NT2/D1 (cell line): ENCODE measurements around the gene ZC3H4.
"Not testable (repeated sequence)": the region's sequence is repeated elsewhere in the genome, so short reads cannot be mapped to it uniquely, and the experiment has no call there.

Source experiments
- DNase-seq: peaks from one replicate; pipeline ENCODE4 v3.0.0-alpha.2; 2011; ENCODE audit warnings: low read depth, low spot score
- H3K27me3 ChIP-seq: 2 replicates; pipeline ENCODE4 v1.6.0; 2011; ENCODE audit warnings: mild to moderate bottlenecking; ENCODE audit not compliant: insufficient read length, insufficient read depth
- H3K36me3 ChIP-seq: 2 replicates; pipeline ENCODE4 v1.6.1; 2011; ENCODE audit warnings: mild to moderate bottlenecking, low read length, mixed read lengths; ENCODE audit not compliant: insufficient read depth, insufficient read length
- H3K4me1 ChIP-seq: 2 replicates; pipeline ENCODE4 v1.5.1; 2011; ENCODE audit not compliant: insufficient read depth, insufficient read length
- H3K4me3 ChIP-seq: 2 replicates; pipeline ENCODE4 v1.5.1; 2011; ENCODE audit warnings: low read depth; ENCODE audit not compliant: insufficient read length
- H3K9ac ChIP-seq: 2 replicates; pipeline ENCODE4 v1.6.0; 2011; ENCODE audit warnings: low read depth; ENCODE audit not compliant: insufficient read length
- H3K9me3 ChIP-seq: 2 replicates; pipeline ENCODE4 v1.5.1; 2011; ENCODE audit warnings: mild to moderate bottlenecking, low read length; ENCODE audit not compliant: insufficient read depth
- SUZ12 ChIP-seq: IDR thresholded peaks from 2 replicates; pipeline ENCODE4 v1.6.1; 2011; ENCODE audit not compliant: insufficient read length, insufficient read depth; ENCODE audit errors: extremely low read depth
- YY1 ChIP-seq: IDR thresholded peaks from 2 replicates; pipeline ENCODE4 v1.6.1; 2011; ENCODE audit not compliant: insufficient read length, insufficient read depth
- ZNF274 ChIP-seq: IDR thresholded peaks from 2 replicates; pipeline ENCODE4 v1.6.1; 2011; ENCODE audit warnings: mild to moderate bottlenecking, low read depth, low read length

ZC3H4 gene

DNA sequence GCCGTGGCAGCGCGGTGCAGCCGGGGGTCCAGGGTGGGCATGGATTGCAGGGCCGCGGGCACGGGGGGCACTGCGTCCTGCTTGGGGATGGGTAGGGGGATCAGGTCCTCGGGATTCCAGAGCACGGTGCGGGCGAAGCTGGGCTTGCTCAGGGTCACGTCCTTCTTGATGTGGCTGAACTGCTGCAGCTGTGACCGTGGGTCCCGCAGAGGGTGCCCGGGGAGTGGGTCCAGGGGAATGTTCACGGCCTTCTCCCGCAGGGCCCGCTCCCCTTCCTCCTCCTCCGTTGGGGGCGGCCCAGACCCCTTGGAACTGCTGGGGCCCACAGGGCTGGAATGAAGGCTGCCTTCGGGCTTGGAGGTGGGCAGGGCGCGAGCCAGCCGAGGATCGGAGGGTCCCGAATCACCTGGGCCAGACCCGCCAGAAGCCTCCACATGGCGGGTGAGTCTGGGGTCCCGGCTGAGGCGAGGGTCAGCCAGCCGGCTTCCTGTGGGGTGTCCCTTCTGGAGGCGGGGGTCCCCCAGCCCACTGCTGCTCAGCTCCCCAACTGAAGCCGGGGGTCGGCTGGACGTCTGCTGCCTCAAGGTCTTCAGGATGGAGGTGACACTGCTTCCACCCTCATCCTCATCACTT is 46.2 kb downstream of the ZC3H4 start:
- H3K4me1 ChIP-seq = peaks cover 3% of the 10 kb centered on the region
- H3K27me3 ChIP-seq = no peaks in the 10 kb centered on the region
- DNase-seq = no peak
- no peak overlapping the region for H3K4me3 ChIP-seq
- no peak overlapping the region for H3K9ac ChIP-seq
- TF ChIP-seq SUZ12 (no peak), YY1 (no peak), ZNF274 (no peak)
- H3K36me3 ChIP-seq = peaks cover 76% of the 10 kb centered on the region
- H3K9me3 ChIP-seq = no peaks in the 10 kb centered on the region

DNA sequence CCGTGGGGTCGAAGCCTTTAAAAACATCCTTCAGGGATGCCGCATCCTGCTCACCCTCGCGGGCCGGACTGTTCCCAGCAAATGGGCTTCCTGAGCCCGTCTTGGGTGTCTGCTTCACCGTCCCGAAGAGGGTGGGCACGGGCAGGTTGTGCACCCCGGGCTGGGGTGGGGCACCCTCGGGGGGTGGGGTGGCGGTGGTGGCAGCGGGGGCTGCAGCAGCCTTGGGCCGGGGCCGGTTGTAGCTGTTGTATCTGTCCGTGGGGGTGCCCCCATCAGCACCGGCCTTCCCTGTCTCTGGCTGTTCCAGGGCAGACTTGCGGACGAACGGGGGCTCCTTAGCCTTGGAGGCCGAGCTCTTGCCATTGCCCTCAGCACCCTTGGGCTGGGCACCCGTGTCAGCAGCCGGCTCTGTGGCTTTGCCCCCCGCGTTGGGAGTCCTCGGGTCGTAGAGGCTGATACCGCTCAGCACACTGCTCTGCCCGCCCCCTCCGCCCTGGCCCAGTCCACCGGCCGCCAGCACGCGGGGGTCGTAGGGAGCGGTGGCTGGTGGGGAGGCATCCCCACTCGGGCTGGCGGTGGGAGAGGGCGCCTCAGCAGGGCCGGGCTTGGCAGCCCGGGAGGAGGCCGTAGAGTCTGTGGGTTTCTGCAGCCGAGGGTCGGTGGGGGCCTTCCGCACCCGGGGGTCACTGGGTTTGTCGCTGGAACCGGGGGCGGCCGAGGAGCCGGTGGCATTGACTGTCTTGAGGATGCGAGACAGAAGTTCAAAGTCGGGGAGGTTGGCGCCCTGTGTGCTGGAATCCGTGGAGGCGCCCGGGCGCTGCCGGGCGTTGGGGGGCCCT is 47.0 kb downstream of the ZC3H4 start:
- no peaks in the 10 kb centered on the region for H3K27me3 ChIP-seq
- TF ChIP-seq SUZ12 (no peak), YY1 (no peak), ZNF274 (no peak)
- no peak overlapping the region for H3K4me3 ChIP-seq
- no peaks in the 10 kb centered on the region for H3K9me3 ChIP-seq
- peaks cover 69% of the 10 kb centered on the region for H3K36me3 ChIP-seq
- no peak overlapping the region for H3K9ac ChIP-seq
- DNase-seq = no peak
- peaks cover 5% of the 10 kb centered on the region for H3K4me1 ChIP-seq

- Histone ChIP-seq H3K36me3 (peaks cover 55% of the 10 kb centered on the region), H3K9me3 (no peaks in the 10 kb centered on the region), H3K27me3 (no peaks in the 10 kb centered on the region), H3K4me1 (peaks cover 5% of the 10 kb centered on the region), H3K4me3 (no peak overlapping the region), H3K9ac (no peak overlapping the region)
- no peak for DNase-seq
- TF ChIP-seq YY1 (no peak), SUZ12 (no peak), ZNF274 (no peak)
Measured at GRCh38 chr19:47065242-47065641, 48.3 kb downstream of the ZC3H4 start.

GRCh38 chr19:47063874-47064273 is 49.7 kb downstream of the ZC3H4 start:
- TF ChIP-seq YY1 (no peak), ZNF274 (no peak), SUZ12 (no peak)
- no peak overlapping the region for H3K9ac ChIP-seq
- H3K4me1 ChIP-seq = peaks cover 1% of the 10 kb centered on the region
- no peaks in the 10 kb centered on the region for H3K9me3 ChIP-seq
- H3K36me3 ChIP-seq = peaks cover 42% of the 10 kb centered on the region
- H3K27me3 ChIP-seq = no peaks in the 10 kb centered on the region
- no peak overlapping the region for H3K4me3 ChIP-seq
- DNase-seq = no peak

- DNase-seq = no peak
- H3K27me3 ChIP-seq = no peaks in the 10 kb centered on the region
- H3K9me3 ChIP-seq = no peaks in the 10 kb centered on the region
- H3K36me3 ChIP-seq = no peaks in the 10 kb centered on the region
- no peak overlapping the region for H3K4me3 ChIP-seq
- H3K4me1 ChIP-seq = peaks cover 6% of the 10 kb centered on the region
- H3K9ac ChIP-seq = no peak overlapping the region
- no peak for TF ChIP-seq SUZ12
- no peak for TF ChIP-seq ZNF274
- TF ChIP-seq YY1 = no peak
Measured at GRCh38 chr19:47058621-47059022, 55.0 kb downstream of the ZC3H4 start.

- no peak for DNase-seq
- H3K4me1 ChIP-seq = peaks cover 6% of the 10 kb centered on the region
Measured at GRCh38 chr19:47057328-47057727, 56.2 kb downstream of the ZC3H4 start.

GRCh38 chr19:47056411-47056810 is 57.2 kb downstream of the ZC3H4 start:
- H3K9ac ChIP-seq = no peak overlapping the region
- DNase-seq = no peak
- peaks cover 5% of the 10 kb centered on the region for H3K4me1 ChIP-seq
- no peak overlapping the region for H3K4me3 ChIP-seq
- no peaks in the 10 kb centered on the region for H3K36me3 ChIP-seq
- H3K27me3 ChIP-seq = no peaks in the 10 kb centered on the region
- TF ChIP-seq ZNF274 = no peak
- TF ChIP-seq YY1 = no peak
- no peak for TF ChIP-seq SUZ12
- H3K9me3 ChIP-seq = no peaks in the 10 kb centered on the region

More at GRCh38 chr19:47057328-47057727, 56.2 kb downstream of the ZC3H4 start:
- TF ChIP-seq SUZ12 (no peak), ZNF274 (no peak), YY1 (no peak)
- Histone ChIP-seq H3K27me3 (no peaks in the 10 kb centered on the region), H3K4me3 (no peak overlapping the region), H3K9ac (no peak overlapping the region), H3K36me3 (no peaks in the 10 kb centered on the region), H3K9me3 (no peaks in the 10 kb centered on the region)

GRCh38 chr19:47050562-47050961 is 63.0 kb downstream of the ZC3H4 start:
- H3K9ac ChIP-seq, H3K9me3 ChIP-seq, H3K36me3 ChIP-seq, H3K27me3 ChIP-seq, H3K4me1 ChIP-seq, DNase-seq, H3K4me3 ChIP-seq: not testable (repeated sequence)
